Left ventricle myocardium inferior (tissue), 1 donor: ENCODE measurements around the gene HOXA1. TPM values are rescaled to one million over a fixed set of nuclear protein-coding genes. Genes with fewer than 3 reads are reported as not detected.
A peak's percentile ranks its signal among the peaks of the same experiment; 100 is the strongest.

Source experiments
- DNase-seq: peaks from one replicate; pipeline ENCODE4 v3.0.0-alpha.2; 2020
- H3K27ac ChIP-seq: fragments of 200-600 bp; replicated peaks from 2 replicates; pipeline ENCODE4 v1.8.0; 2021
- H3K27me3 ChIP-seq: fragments of 200-600 bp; 2 replicates; pipeline ENCODE4 v1.8.0; 2021; ENCODE audit warnings: low read depth
- H3K36me3 ChIP-seq: fragments of 200-600 bp; 2 replicates; pipeline ENCODE4 v1.8.0; 2021
- H3K4me1 ChIP-seq: fragments of 200-600 bp; 2 replicates; pipeline ENCODE4 v1.8.0; 2021
- H3K4me3 ChIP-seq: fragments of 200-600 bp; 2 replicates; pipeline ENCODE4 v1.8.0; 2021; ENCODE audit warnings: mild to moderate bottlenecking, moderate library complexity
- H3K9me3 ChIP-seq: fragments of 200-600 bp; replicated peaks from 2 replicates; pipeline ENCODE4 v1.8.0; 2021
- CTCF ChIP-seq: fragments of 200-600 bp; IDR thresholded peaks from 2 replicates; pipeline ENCODE4 v1.8.0; 2021; ENCODE audit warnings: antibody characterized with exemption, mild to moderate bottlenecking, borderline replicate concordance
- intact Hi-C: fragments of 100-400 bp; cut with micrococcal nuclease; formaldehyde crosslinking; loops from one replicate; pipeline ENCODE4 v1.11.0; 2022
- total RNA-seq: library from RNA; stranded (reverse); fragmentation: NEBNext Ultra II Directional; extraction: Animal tissue kit (Norgen Biotek cat#: 25700); gene quantifications from one replicate; pipeline ENCODE4 v1.2.1, GENCODE V29; 2021
- donor health status: DM: no; HTN: yes; CAD: no; lungs with severe emphysema.

Gene HOXA1
- total RNA-seq, 1 donor from 2014 or later, result not detected

- peak overlapping the region; percentile 71 for H3K4me3 ChIP-seq
- peak overlapping the region; percentile 27 for H3K27ac ChIP-seq
- intact Hi-C loops, result no loop called here
- no peaks in the 10 kb centered on the region for H3K36me3 ChIP-seq
- H3K27me3 ChIP-seq, result peaks cover 100% of the 10 kb centered on the region
- peaks cover 52% of the 10 kb centered on the region for H3K4me1 ChIP-seq
- TF ChIP-seq CTCF, result no peak
- no peak for DNase-seq
- no peaks in the 10 kb centered on the region for H3K9me3 ChIP-seq
Measured at GRCh38 chr7:27098578-27099451, 3.0 kb upstream of the HOXA1 start.

- Histone ChIP-seq H3K27ac (peak overlapping the region; percentile 27), H3K36me3 (no peaks in the 10 kb centered on the region), H3K27me3 (peaks cover 100% of the 10 kb centered on the region), H3K4me3 (peak overlapping the region; percentile 71), H3K4me1 (peaks cover 46% of the 10 kb centered on the region), H3K9me3 (no peaks in the 10 kb centered on the region)
- intact Hi-C loops, result no loop called here
- no peak for DNase-seq
- TF ChIP-seq CTCF, result no peak
Measured at GRCh38 chr7:27097686-27098577, 2.1 kb upstream of the HOXA1 start.

- intact Hi-C loops, result no loop called here
- Histone ChIP-seq H3K27ac (peak overlapping the region; percentile 73), H3K27me3 (peaks cover 100% of the 10 kb centered on the region), H3K9me3 (no peaks in the 10 kb centered on the region), H3K36me3 (no peaks in the 10 kb centered on the region), H3K4me1 (peaks cover 46% of the 10 kb centered on the region), H3K4me3 (peak overlapping the region; percentile 71)
- no peak for TF ChIP-seq CTCF
- DNase-seq, result no peak
Measured at GRCh38 chr7:27096768-27097514, 1.1 kb upstream of the HOXA1 start.

DNA sequence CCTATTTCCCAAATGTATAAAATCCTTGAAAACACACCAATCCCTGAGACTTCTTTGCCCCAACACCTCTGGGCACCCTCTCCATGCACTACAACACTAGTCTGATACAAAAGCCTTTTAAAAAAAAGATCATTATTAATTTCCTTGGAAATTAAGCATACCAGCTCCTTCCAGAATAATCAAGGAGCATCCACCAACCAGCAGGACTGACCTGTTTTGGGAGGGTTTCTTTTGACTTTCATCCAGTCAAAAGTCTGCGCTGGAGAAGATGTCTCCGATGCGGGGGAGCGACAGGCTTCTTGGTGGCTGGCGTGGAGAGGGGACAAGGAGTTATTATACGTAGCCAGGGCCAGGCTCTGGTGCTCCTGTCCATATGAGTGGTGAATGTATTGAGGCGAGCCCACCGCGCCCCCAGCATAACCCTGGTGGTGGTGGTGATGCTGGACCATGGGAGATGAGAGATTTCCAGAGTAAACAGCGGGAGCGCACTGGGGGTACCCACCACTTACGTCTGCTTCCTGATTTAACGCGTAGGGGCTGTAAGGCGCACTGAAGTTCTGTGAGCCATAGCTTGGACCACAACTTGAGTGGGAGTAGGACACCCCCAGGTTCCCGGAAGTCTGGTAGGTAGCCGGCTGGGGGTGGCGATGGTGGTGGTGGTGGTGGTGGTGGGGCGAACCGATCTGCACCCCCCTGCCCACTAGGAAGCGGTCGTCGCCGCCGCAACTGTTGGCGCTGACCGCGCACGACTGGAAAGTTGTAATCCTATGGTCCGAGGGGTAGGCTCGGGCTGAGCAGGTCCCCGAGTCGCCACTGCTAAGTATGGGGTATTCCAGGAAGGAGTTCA lies 527 bp downstream of the HOXA1 start:
- Histone ChIP-seq H3K4me3 (peak overlapping the region; percentile 71), H3K9me3 (no peaks in the 10 kb centered on the region), H3K4me1 (peaks cover 35% of the 10 kb centered on the region), H3K36me3 (no peaks in the 10 kb centered on the region), H3K27me3 (peaks cover 100% of the 10 kb centered on the region), H3K27ac (no peak overlapping the region)
- no peak for DNase-seq
- no peak for TF ChIP-seq CTCF
- intact Hi-C loops, result no loop called here
